WTC11 (cell line): ENCODE data around the gene ZNF135. TPM values are rescaled to one million over a fixed set of nuclear protein-coding genes. Genes with fewer than 3 reads are reported as not detected.

ENCODE experiments used
- ATAC-seq: fragments of 200-7000 bp; cut with Tn5 transposase; 2 replicates; pipeline ENCODE4 v1.10.0; 2021; ENCODE audit warnings: mild to moderate bottlenecking, moderate library complexity
- CTCF ChIA-PET: fragments of 300-600 bp; sonication (Branson Sonifier 250); formaldehyde crosslinking; loops from one replicate; lab custom pipeline; 2021; ENCODE audit warnings: antibody characterized with exemption; lab: Charles Lee
- POLR2A ChIA-PET: fragments of 350-600 bp; sonication (Branson Sonifier 250); formaldehyde crosslinking; loops from one replicate; lab custom pipeline; 2021; ENCODE audit warnings: antibody characterized with exemption; lab: Charles Lee
- DNase-seq: peaks from one replicate; pipeline ENCODE4 v3.0.0; 2021; ENCODE audit warnings: low spot score
- H3K27ac Mint-ChIP-seq: 2 replicates; pipeline ENCODE4 v1.8.0; 2021; ENCODE audit warnings: mixed read lengths
- H3K27me3 Mint-ChIP-seq: 2 replicates; pipeline ENCODE4 v1.8.0; 2021; ENCODE audit warnings: low read depth, mild to moderate bottlenecking, moderate library complexity, mixed read lengths
- H3K36me3 Mint-ChIP-seq: 2 replicates; pipeline ENCODE4 v1.8.0; 2021; ENCODE audit warnings: mixed read lengths
- H3K4me1 Mint-ChIP-seq: 2 replicates; pipeline ENCODE4 v1.8.0; 2022; ENCODE audit warnings: mixed read lengths
- H3K4me3 Mint-ChIP-seq: 2 replicates; pipeline ENCODE4 v1.8.0; 2021; ENCODE audit warnings: mild to moderate bottlenecking, moderate library complexity, mixed read lengths
- H3K9me3 Mint-ChIP-seq: 2 replicates; pipeline ENCODE4 v1.8.0; 2021; ENCODE audit warnings: mixed read lengths
- ELF4 ChIP-seq: sonication (generic); formaldehyde crosslinking; IDR thresholded peaks from 2 replicates; pipeline ENCODE4 v1.8.1; 2022; ENCODE audit warnings: low read depth, mild to moderate bottlenecking, moderate library complexity, missing genetic modification reagents
- PRRX2 ChIP-seq: fragments of 250-450 bp; sonication (Bioruptor Pico); IDR thresholded peaks from 2 replicates; pipeline ENCODE4 v1.8.0; 2021; ENCODE audit warnings: mild to moderate bottlenecking
- SMAD4 ChIP-seq: sonication (generic); formaldehyde crosslinking; IDR thresholded peaks from 2 replicates; pipeline ENCODE4 v1.8.0; 2022; ENCODE audit warnings: mild to moderate bottlenecking, missing genetic modification reagents
- ZBTB21 ChIP-seq: sonication (generic); formaldehyde crosslinking; IDR thresholded peaks from 2 replicates; pipeline ENCODE4 v1.8.1; 2023; ENCODE audit warnings: mild to moderate bottlenecking, missing genetic modification reagents, borderline replicate concordance
- ZNF416 ChIP-seq: fragments of 250-450 bp; sonication (Bioruptor Pico); IDR thresholded peaks from 2 replicates; pipeline ENCODE4 v1.9.0; 2021; ENCODE audit warnings: mild to moderate bottlenecking, inconsistent platforms
- total RNA-seq: library from RNA; stranded (reverse); gene quantifications from 3 replicates; pipeline ENCODE4 v1.2.3, GENCODE V29; 2021
- TF ChIP-seq, protein P1 (sequence below): sonication (generic); formaldehyde crosslinking; IDR thresholded peaks from 2 replicates; pipeline ENCODE4 v1.8.1; 2023; ENCODE audit warnings: mild to moderate bottlenecking, missing genetic modification reagents
- TF ChIP-seq, protein P2 (sequence below): sonication (generic); formaldehyde crosslinking; IDR thresholded peaks from 2 replicates; pipeline ENCODE4 v1.8.1; 2023; ENCODE audit warnings: mild to moderate bottlenecking, missing genetic modification reagents, moderate library complexity
- TF ChIP-seq, protein P3 (sequence below): fragments of 250-450 bp; sonication (Bioruptor Pico); IDR thresholded peaks from 2 replicates; pipeline ENCODE4 v1.9.0; 2021; ENCODE audit warnings: mild to moderate bottlenecking, borderline replicate concordance
- TF ChIP-seq, protein P4 (sequence below): fragments of 200-600 bp; IDR thresholded peaks from 2 replicates; pipeline ENCODE4 v1.8.0; 2022; ENCODE audit warnings: antibody characterized with exemption
- TF ChIP-seq, protein P5 (sequence below): sonication (generic); formaldehyde crosslinking; IDR thresholded peaks from 2 replicates; pipeline ENCODE4 v1.8.1; 2022; ENCODE audit warnings: low read depth, mild to moderate bottlenecking, moderate library complexity, missing genetic modification reagents, borderline replicate concordance
- TF ChIP-seq, protein P6 (sequence below): sonication (generic); formaldehyde crosslinking; IDR thresholded peaks from 2 replicates; pipeline ENCODE4 v1.8.1; 2022; ENCODE audit warnings: mild to moderate bottlenecking, missing genetic modification reagents, moderate library complexity, borderline replicate concordance
- TF ChIP-seq, protein P7 (sequence below): sonication (generic); formaldehyde crosslinking; IDR thresholded peaks from 2 replicates; pipeline ENCODE4 v1.8.1; 2023; ENCODE audit warnings: mild to moderate bottlenecking, moderate library complexity, missing genetic modification reagents
- TF ChIP-seq, protein P8 (sequence below): fragments of 250-450 bp; sonication (Bioruptor Pico); IDR thresholded peaks from 2 replicates; pipeline ENCODE4 v2.1.2; 2022; ENCODE audit warnings: mild to moderate bottlenecking, moderate library complexity

The ZNF135 gene
- total RNA-seq, 1 experiment from 2014 or later, result 5.6 TPM

DNA sequence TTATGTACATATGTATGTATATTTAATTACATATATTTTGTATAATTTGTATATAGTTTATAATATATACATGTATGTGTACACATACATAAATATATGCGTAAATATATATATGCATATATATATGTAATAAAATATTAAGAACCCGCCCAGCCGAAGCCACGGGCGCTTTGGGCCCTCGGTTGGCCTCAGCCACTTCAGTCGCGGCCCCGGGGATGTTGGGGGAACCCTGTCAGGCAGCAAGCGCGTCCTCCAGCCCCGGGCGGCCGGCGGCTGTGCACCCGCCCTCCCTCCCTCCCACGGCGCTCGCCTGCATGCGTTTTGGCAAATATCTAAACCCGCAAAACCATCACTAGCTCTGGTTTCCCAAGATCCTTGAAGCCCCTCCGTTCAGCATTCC is 48.6 kb upstream of the ZNF135 start:
- peaks cover 26% of the 10 kb centered on the region for H3K36me3 Mint-ChIP-seq
- DNase-seq, result no peak
- peaks cover 6% of the 10 kb centered on the region for H3K27me3 Mint-ChIP-seq
- TF ChIP-seq, protein P1, sequence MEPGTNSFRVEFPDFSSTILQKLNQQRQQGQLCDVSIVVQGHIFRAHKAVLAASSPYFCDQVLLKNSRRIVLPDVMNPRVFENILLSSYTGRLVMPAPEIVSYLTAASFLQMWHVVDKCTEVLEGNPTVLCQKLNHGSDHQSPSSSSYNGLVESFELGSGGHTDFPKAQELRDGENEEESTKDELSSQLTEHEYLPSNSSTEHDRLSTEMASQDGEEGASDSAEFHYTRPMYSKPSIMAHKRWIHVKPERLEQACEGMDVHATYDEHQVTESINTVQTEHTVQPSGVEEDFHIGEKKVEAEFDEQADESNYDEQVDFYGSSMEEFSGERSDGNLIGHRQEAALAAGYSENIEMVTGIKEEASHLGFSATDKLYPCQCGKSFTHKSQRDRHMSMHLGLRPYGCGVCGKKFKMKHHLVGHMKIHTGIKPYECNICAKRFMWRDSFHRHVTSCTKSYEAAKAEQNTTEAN, result no peak
- TF ChIP-seq, protein P2, sequence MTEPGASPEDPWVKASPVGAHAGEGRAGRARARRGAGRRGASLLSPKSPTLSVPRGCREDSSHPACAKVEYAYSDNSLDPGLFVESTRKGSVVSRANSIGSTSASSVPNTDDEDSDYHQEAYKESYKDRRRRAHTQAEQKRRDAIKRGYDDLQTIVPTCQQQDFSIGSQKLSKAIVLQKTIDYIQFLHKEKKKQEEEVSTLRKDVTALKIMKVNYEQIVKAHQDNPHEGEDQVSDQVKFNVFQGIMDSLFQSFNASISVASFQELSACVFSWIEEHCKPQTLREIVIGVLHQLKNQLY, result no peak
- TF ChIP-seq PRRX2 (no peak), ZNF416 (CRISPR knock-in tag) (no peak), SMAD4 (CRISPR knock-in tag) (no peak), ZBTB21 (no peak), ELF4 (no peak)
- TF ChIP-seq, protein P3, sequence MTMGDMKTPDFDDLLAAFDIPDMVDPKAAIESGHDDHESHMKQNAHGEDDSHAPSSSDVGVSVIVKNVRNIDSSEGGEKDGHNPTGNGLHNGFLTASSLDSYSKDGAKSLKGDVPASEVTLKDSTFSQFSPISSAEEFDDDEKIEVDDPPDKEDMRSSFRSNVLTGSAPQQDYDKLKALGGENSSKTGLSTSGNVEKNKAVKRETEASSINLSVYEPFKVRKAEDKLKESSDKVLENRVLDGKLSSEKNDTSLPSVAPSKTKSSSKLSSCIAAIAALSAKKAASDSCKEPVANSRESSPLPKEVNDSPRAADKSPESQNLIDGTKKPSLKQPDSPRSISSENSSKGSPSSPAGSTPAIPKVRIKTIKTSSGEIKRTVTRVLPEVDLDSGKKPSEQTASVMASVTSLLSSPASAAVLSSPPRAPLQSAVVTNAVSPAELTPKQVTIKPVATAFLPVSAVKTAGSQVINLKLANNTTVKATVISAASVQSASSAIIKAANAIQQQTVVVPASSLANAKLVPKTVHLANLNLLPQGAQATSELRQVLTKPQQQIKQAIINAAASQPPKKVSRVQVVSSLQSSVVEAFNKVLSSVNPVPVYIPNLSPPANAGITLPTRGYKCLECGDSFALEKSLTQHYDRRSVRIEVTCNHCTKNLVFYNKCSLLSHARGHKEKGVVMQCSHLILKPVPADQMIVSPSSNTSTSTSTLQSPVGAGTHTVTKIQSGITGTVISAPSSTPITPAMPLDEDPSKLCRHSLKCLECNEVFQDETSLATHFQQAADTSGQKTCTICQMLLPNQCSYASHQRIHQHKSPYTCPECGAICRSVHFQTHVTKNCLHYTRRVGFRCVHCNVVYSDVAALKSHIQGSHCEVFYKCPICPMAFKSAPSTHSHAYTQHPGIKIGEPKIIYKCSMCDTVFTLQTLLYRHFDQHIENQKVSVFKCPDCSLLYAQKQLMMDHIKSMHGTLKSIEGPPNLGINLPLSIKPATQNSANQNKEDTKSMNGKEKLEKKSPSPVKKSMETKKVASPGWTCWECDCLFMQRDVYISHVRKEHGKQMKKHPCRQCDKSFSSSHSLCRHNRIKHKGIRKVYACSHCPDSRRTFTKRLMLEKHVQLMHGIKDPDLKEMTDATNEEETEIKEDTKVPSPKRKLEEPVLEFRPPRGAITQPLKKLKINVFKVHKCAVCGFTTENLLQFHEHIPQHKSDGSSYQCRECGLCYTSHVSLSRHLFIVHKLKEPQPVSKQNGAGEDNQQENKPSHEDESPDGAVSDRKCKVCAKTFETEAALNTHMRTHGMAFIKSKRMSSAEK (CRISPR knock-in tag), result no peak
- TF ChIP-seq, protein P4, sequence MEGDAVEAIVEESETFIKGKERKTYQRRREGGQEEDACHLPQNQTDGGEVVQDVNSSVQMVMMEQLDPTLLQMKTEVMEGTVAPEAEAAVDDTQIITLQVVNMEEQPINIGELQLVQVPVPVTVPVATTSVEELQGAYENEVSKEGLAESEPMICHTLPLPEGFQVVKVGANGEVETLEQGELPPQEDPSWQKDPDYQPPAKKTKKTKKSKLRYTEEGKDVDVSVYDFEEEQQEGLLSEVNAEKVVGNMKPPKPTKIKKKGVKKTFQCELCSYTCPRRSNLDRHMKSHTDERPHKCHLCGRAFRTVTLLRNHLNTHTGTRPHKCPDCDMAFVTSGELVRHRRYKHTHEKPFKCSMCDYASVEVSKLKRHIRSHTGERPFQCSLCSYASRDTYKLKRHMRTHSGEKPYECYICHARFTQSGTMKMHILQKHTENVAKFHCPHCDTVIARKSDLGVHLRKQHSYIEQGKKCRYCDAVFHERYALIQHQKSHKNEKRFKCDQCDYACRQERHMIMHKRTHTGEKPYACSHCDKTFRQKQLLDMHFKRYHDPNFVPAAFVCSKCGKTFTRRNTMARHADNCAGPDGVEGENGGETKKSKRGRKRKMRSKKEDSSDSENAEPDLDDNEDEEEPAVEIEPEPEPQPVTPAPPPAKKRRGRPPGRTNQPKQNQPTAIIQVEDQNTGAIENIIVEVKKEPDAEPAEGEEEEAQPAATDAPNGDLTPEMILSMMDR, result no peak
- TF ChIP-seq, protein P5, sequence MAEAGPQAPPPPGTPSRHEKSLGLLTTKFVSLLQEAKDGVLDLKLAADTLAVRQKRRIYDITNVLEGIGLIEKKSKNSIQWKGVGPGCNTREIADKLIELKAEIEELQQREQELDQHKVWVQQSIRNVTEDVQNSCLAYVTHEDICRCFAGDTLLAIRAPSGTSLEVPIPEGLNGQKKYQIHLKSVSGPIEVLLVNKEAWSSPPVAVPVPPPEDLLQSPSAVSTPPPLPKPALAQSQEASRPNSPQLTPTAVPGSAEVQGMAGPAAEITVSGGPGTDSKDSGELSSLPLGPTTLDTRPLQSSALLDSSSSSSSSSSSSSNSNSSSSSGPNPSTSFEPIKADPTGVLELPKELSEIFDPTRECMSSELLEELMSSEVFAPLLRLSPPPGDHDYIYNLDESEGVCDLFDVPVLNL (CRISPR knock-in tag), result no peak
- TF ChIP-seq, protein P6, sequence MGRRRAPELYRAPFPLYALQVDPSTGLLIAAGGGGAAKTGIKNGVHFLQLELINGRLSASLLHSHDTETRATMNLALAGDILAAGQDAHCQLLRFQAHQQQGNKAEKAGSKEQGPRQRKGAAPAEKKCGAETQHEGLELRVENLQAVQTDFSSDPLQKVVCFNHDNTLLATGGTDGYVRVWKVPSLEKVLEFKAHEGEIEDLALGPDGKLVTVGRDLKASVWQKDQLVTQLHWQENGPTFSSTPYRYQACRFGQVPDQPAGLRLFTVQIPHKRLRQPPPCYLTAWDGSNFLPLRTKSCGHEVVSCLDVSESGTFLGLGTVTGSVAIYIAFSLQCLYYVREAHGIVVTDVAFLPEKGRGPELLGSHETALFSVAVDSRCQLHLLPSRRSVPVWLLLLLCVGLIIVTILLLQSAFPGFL (CRISPR knock-in tag), result no peak
- TF ChIP-seq, protein P7, sequence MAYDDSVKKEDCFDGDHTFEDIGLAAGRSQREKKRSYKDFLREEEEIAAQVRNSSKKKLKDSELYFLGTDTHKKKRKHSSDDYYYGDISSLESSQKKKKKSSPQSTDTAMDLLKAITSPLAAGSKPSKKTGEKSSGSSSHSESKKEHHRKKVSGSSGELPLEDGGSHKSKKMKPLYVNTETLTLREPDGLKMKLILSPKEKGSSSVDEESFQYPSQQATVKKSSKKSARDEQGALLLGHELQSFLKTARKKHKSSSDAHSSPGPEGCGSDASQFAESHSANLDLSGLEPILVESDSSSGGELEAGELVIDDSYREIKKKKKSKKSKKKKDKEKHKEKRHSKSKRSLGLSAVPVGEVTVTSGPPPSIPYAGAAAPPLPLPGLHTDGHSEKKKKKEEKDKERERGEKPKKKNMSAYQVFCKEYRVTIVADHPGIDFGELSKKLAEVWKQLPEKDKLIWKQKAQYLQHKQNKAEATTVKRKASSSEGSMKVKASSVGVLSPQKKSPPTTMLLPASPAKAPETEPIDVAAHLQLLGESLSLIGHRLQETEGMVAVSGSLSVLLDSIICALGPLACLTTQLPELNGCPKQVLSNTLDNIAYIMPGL (CRISPR knock-in tag), result no peak
- TF ChIP-seq, protein P8, sequence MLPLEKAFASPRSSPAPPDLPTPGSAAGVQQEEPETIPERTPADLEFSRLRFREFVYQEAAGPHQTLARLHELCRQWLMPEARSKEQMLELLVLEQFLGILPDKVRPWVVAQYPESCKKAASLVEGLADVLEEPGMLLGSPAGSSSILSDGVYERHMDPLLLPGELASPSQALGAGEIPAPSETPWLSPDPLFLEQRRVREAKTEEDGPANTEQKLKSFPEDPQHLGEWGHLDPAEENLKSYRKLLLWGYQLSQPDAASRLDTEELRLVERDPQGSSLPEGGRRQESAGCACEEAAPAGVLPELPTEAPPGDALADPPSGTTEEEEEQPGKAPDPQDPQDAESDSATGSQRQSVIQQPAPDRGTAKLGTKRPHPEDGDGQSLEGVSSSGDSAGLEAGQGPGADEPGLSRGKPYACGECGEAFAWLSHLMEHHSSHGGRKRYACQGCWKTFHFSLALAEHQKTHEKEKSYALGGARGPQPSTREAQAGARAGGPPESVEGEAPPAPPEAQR (CRISPR knock-in tag), result no peak
- ATAC-seq, result no peak
- ChIA-PET CTCF (interaction anchor here (0.6 kb wide), 1 partner anchor 294 kb away, joined by 4 read pairs; no protein-coding TSS in a partner anchor), POLR2A (no interaction called here)
- H3K9me3 Mint-ChIP-seq, result peaks cover 9% of the 10 kb centered on the region
- no peak overlapping the region for H3K27ac Mint-ChIP-seq
- peak overlapping the region; percentile 24; the same call in 1 of the 2 replicates for H3K4me3 Mint-ChIP-seq
- peaks cover 13% of the 10 kb centered on the region for H3K4me1 Mint-ChIP-seq
